CD4-positive, alpha-beta T cell (primary cell): Measurements from ENCODE around the gene BARHL1. TPM values are rescaled to one million over a fixed set of nuclear protein-coding genes. Genes with fewer than 3 reads are reported as not detected.

Experiments used
- ATAC-seq: fragments of 200-7000 bp; cut with Tn5 transposase; one replicate; pipeline ENCODE4 v1.10.0; 2022; ENCODE audit warnings: mild to moderate bottlenecking; ENCODE audit not compliant: poor library complexity
- CTCF ChIA-PET: fragments of 350-600 bp; sonication (Branson Sonifier 250); formaldehyde crosslinking; loops from one replicate; lab custom pipeline; 2021; ENCODE audit warnings: antibody characterized with exemption, inconsistent platforms; lab: Charles Lee
- POLR2A ChIA-PET: fragments of 350-600 bp; sonication (Branson Sonifier 250); formaldehyde crosslinking; loops from one replicate; lab custom pipeline; 2021; ENCODE audit warnings: antibody characterized with exemption, inconsistent platforms; lab: Charles Lee
- DNase-seq, 14 experiments: peaks; one replicate each; pipeline ENCODE4 v3.0.0-alpha.2; 2013 to 2020; ENCODE audit warnings: mixed read lengths in 2 of 14
- H3K27ac ChIP-seq, 2 donors: one replicate each; pipeline versions ENCODE4 v1.5.1 to v1.7.0; 2013; ENCODE audit warnings: low read length in 2 of 2, low read depth in 1 of 2, mild to moderate bottlenecking in 1 of 2
- H3K27me3 ChIP-seq, 2 experiments: 1 replicate in 1 of 2; 2 replicates in 1 of 2; pipeline versions ENCODE4 v1.6.1 to v1.7.0; 2013; ENCODE audit warnings: low read length in 2 of 2, control low read depth in 1 of 2, mild to moderate bottlenecking in 1 of 2, moderate library complexity in 1 of 2; ENCODE audit not compliant: insufficient read depth in 2 of 2, control insufficient read depth in 1 of 2
- H3K36me3 ChIP-seq: one replicate; pipeline ENCODE4 v1.6.1; 2013; ENCODE audit warnings: low read length, control low read depth; ENCODE audit not compliant: insufficient read depth
- H3K4me1 ChIP-seq: one replicate; pipeline ENCODE4 v1.6.1; 2013; ENCODE audit warnings: low read length, control low read depth; ENCODE audit not compliant: insufficient read depth
- H3K4me3 ChIP-seq: one replicate; pipeline ENCODE4 v1.5.1; 2013; ENCODE audit warnings: mild to moderate bottlenecking, low read length, moderate library complexity
- H3K9me3 ChIP-seq, 2 experiments: 1 replicate in 1 of 2; 2 replicates in 1 of 2; pipeline versions ENCODE4 v1.6.1 to v1.7.0; 2013; ENCODE audit warnings: low read length in 2 of 2, mild to moderate bottlenecking in 2 of 2, control low read depth in 1 of 2, moderate library complexity in 1 of 2; ENCODE audit not compliant: control insufficient read depth in 1 of 2, insufficient read depth in 1 of 2
- H3K27ac Mint-ChIP-seq: one replicate; pipeline ENCODE4 v1.8.0; 2020; ENCODE audit warnings: mixed read lengths
- H3K27me3 Mint-ChIP-seq: one replicate; pipeline ENCODE4 v1.8.0; 2021; ENCODE audit warnings: mixed read lengths
- H3K36me3 Mint-ChIP-seq: one replicate; pipeline ENCODE4 v1.8.0; 2021; ENCODE audit warnings: low read depth, mixed read lengths
- H3K4me1 Mint-ChIP-seq: one replicate; pipeline ENCODE4 v1.8.0; 2021; ENCODE audit warnings: low read depth, mixed read lengths
- H3K4me3 Mint-ChIP-seq: one replicate; pipeline ENCODE4 v1.8.0; 2020; ENCODE audit warnings: mild to moderate bottlenecking, mixed read lengths
- H3K9me3 Mint-ChIP-seq: one replicate; pipeline ENCODE4 v1.8.0; 2020; ENCODE audit warnings: mixed read lengths
- CTCF ChIP-seq: fragments of 200-600 bp; IDR thresholded peaks from one replicate; pipeline ENCODE4 v1.8.0; 2022; ENCODE audit warnings: antibody characterized with exemption, mild to moderate bottlenecking
- intact Hi-C, 2 experiments: fragments of 100-400 bp; cut with DNase I in 1 of 2; cut with micrococcal nuclease in 1 of 2; formaldehyde crosslinking; loops; one replicate each; pipeline versions ENCODE4 v1.15.1 to v1.9.0; 2023 to 2025; cut with DNase I, micrococcal nuclease
- total RNA-seq, 174 experiments: library from RNA in 2 of 174; stranded (reverse) in 2 of 174; gene quantifications; one replicate each; pipeline ENCODE4 v1.2.3 and lab custom pipeline; 2021 to 2026

Gene BARHL1
- total RNA-seq, 2 experiments from 2014 or later, result not detected

- ChIA-PET CTCF (no interaction called here), POLR2A (no interaction called here)
- Mint-ChIP-seq H3K4me3 (no peak overlapping the region), H3K36me3 (no peaks in the 10 kb centered on the region), H3K27me3 (peaks cover 11% of the 10 kb centered on the region), H3K4me1 (no peaks in the 10 kb centered on the region), H3K27ac (no peak overlapping the region), H3K9me3 (peaks cover 2% of the 10 kb centered on the region)
- TF ChIP-seq CTCF, result no peak
- no peak overlapping the region for H3K4me3 ChIP-seq
- intact Hi-C loops, result no loop called here
- H3K27ac ChIP-seq, result no peak overlapping the region
- ATAC-seq, result no peak
- peaks cover 0 to 5% of the 10 kb centered on the region in 2 experiments for H3K9me3 ChIP-seq
- peaks cover 0 to under 1% of the 10 kb centered on the region in 2 experiments for H3K27me3 ChIP-seq
- H3K4me1 ChIP-seq, result no peaks in the 10 kb centered on the region
- no peaks in the 10 kb centered on the region for H3K36me3 ChIP-seq
- no peak for DNase-seq
These were observed 45.1 kb upstream of the BARHL1 start for GRCh38 chr9:132537352-132537751.

GRCh38 chr9:132538071-132538470 lies 44.3 kb upstream of the BARHL1 start:
- intact Hi-C loops, result no loop called here
- ChIA-PET POLR2A (no interaction called here), CTCF (no interaction called here)

GRCh38 chr9:132539096-132539495 lies 43.3 kb upstream of the BARHL1 start:
- Histone ChIP-seq H3K4me1 (no peaks in the 10 kb centered on the region), H3K27me3 (no peaks in the 10 kb centered on the region), H3K9me3 (peaks cover 0 to 3% of the 10 kb centered on the region in 2 experiments), H3K27ac (no peak overlapping the region), H3K4me3 (no peak overlapping the region), H3K36me3 (no peaks in the 10 kb centered on the region)
- ChIA-PET CTCF (no interaction called here), POLR2A (no interaction called here)
- TF ChIP-seq CTCF, result no peak
- Mint-ChIP-seq H3K36me3 (no peaks in the 10 kb centered on the region), H3K4me3 (no peak overlapping the region), H3K4me1 (no peaks in the 10 kb centered on the region), H3K9me3 (peaks cover 2% of the 10 kb centered on the region), H3K27ac (no peak overlapping the region), H3K27me3 (peaks cover 8% of the 10 kb centered on the region)
- intact Hi-C loops, result no loop called here
- DNase-seq (no peak), ATAC-seq (no peak)

More at GRCh38 chr9:132538071-132538470, 44.3 kb upstream of the BARHL1 start:
- ATAC-seq (no peak), DNase-seq (no peak)
- H3K36me3 Mint-ChIP-seq, result no peaks in the 10 kb centered on the region
- Histone ChIP-seq H3K4me3 (no peak overlapping the region), H3K27me3 (no peaks in the 10 kb centered on the region), H3K9me3 (peaks cover 0 to 3% of the 10 kb centered on the region in 2 experiments), H3K27ac (no peak overlapping the region), H3K36me3 (no peaks in the 10 kb centered on the region), H3K4me1 (no peaks in the 10 kb centered on the region)
- no peak for TF ChIP-seq CTCF
- H3K9me3 Mint-ChIP-seq, result peaks cover 2% of the 10 kb centered on the region
- no peaks in the 10 kb centered on the region for H3K4me1 Mint-ChIP-seq
- H3K4me3 Mint-ChIP-seq, result no peak overlapping the region
- H3K27me3 Mint-ChIP-seq, result peaks cover 11% of the 10 kb centered on the region
- no peak overlapping the region for H3K27ac Mint-ChIP-seq
